ENCODE measurements around the gene ZEB1. TPM values are rescaled to one million over a fixed set of nuclear protein-coding genes. Genes with fewer than 3 reads are reported as not detected.

ZEB1 gene
- total RNA-seq, 6 experiments from 2014 or later, result 46.2 to 59.5 (median 53.2) TPM

GRCh38 chr10:31578951-31579350 lies 259.9 kb downstream of the ZEB1 start:
- TF ChIP-seq, protein P1, sequence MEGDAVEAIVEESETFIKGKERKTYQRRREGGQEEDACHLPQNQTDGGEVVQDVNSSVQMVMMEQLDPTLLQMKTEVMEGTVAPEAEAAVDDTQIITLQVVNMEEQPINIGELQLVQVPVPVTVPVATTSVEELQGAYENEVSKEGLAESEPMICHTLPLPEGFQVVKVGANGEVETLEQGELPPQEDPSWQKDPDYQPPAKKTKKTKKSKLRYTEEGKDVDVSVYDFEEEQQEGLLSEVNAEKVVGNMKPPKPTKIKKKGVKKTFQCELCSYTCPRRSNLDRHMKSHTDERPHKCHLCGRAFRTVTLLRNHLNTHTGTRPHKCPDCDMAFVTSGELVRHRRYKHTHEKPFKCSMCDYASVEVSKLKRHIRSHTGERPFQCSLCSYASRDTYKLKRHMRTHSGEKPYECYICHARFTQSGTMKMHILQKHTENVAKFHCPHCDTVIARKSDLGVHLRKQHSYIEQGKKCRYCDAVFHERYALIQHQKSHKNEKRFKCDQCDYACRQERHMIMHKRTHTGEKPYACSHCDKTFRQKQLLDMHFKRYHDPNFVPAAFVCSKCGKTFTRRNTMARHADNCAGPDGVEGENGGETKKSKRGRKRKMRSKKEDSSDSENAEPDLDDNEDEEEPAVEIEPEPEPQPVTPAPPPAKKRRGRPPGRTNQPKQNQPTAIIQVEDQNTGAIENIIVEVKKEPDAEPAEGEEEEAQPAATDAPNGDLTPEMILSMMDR (IDR thresholded peaks at IDR 0.05), result no peak
- H3K4me3 Mint-ChIP-seq, result no peak overlapping the region
- H3K27me3 Mint-ChIP-seq (ENCODE audit: insufficient read depth), result peaks cover 14% of the 10 kb centered on the region
- H3K4me1 Mint-ChIP-seq (ENCODE audit: low read depth), result peaks cover 23% of the 10 kb centered on the region
- H3K36me3 Mint-ChIP-seq (ENCODE audit: low read depth), result no peaks in the 10 kb centered on the region; the same call in 1 of the 2 replicates
- no peak overlapping the region for H3K27ac Mint-ChIP-seq
- no peak for DNase-seq
- H3K9me3 Mint-ChIP-seq, result peaks cover 6% of the 10 kb centered on the region; the same call in 1 of the 2 replicates
